Calu3 (cell line): ENCODE results near the gene GCSAML. TPM values are rescaled to one million over a fixed set of nuclear protein-coding genes. Genes with fewer than 3 reads are reported as not detected.

Source experiments
- BruUV-seq: library from RNA; stranded (reverse); fragments of 400-500 nt; replicated peaks from 2 replicates; lab custom pipeline; 2021; lab: Mats Ljungman, UMichigan
- CTCF ChIA-PET: fragments of 300-600 bp; sonication (Branson Sonifier 250); formaldehyde crosslinking; loops from one replicate; lab custom pipeline; 2022; ENCODE audit warnings: antibody characterized with exemption; lab: Charles Lee
- DNase-seq: peaks from one replicate; pipeline ENCODE4 v3.0.0; 2022
- H3K27ac Mint-ChIP-seq: one replicate; pipeline ENCODE4 v1.8.0; 2022; ENCODE audit warnings: mixed read lengths; ENCODE audit not compliant: unreplicated experiment
- H3K27me3 Mint-ChIP-seq: one replicate; pipeline ENCODE4 v1.8.0; 2022; ENCODE audit warnings: mixed read lengths; ENCODE audit not compliant: unreplicated experiment
- H3K36me3 Mint-ChIP-seq: one replicate; pipeline ENCODE4 v1.8.0; 2022; ENCODE audit warnings: mild to moderate bottlenecking, moderate library complexity, mixed read lengths; ENCODE audit not compliant: insufficient read depth, unreplicated experiment
- H3K4me1 Mint-ChIP-seq: one replicate; pipeline ENCODE4 v1.8.0; 2022; ENCODE audit warnings: mild to moderate bottlenecking, low read depth, mixed read lengths; ENCODE audit not compliant: unreplicated experiment
- H3K4me3 Mint-ChIP-seq: one replicate; pipeline ENCODE4 v1.8.0; 2022; ENCODE audit warnings: mild to moderate bottlenecking, low read depth, moderate library complexity, mixed read lengths; ENCODE audit not compliant: unreplicated experiment
- H3K9me3 Mint-ChIP-seq: one replicate; pipeline ENCODE4 v1.8.0; 2022; ENCODE audit warnings: low read depth, mixed read lengths; ENCODE audit not compliant: unreplicated experiment
- CTCF ChIP-seq: fragments of 200-600 bp; IDR thresholded peaks from one replicate; pipeline ENCODE4 v1.8.0; 2022; ENCODE audit warnings: antibody characterized with exemption; ENCODE audit not compliant: unreplicated experiment
- intact Hi-C: fragments of 100-400 bp; cut with micrococcal nuclease; formaldehyde crosslinking; loops from one replicate; pipeline ENCODE4 v1.10.0; 2022; ENCODE audit not compliant: unreplicated experiment
- total RNA-seq: library from RNA; stranded (reverse); gene quantifications from 2 replicates; pipeline ENCODE4 v1.2.3, GENCODE V29; 2022

The GCSAML gene
- total RNA-seq, 1 experiment from 2014 or later, result not detected

GRCh38 chr1:247578946-247579460 is 30.1 kb downstream of the GCSAML start:
- no peak overlapping the region for H3K4me3 Mint-ChIP-seq
- intact Hi-C loops, result no loop called here
- no peaks in the 10 kb centered on the region for H3K27me3 Mint-ChIP-seq
- H3K27ac Mint-ChIP-seq, result no peak overlapping the region
- no peaks in the 10 kb centered on the region for H3K36me3 Mint-ChIP-seq
- BruUV-seq, result no TSS peak
- DNase-seq, result no peak
- CTCF ChIA-PET, result no interaction called here
- H3K9me3 Mint-ChIP-seq, result peaks cover 23% of the 10 kb centered on the region
- no peak for TF ChIP-seq CTCF
- H3K4me1 Mint-ChIP-seq, result no peaks in the 10 kb centered on the region

- intact Hi-C loops, result no loop called here
- Mint-ChIP-seq H3K4me3 (no peak within 1 kb of the TSS), H3K27ac (no peak within 1 kb of the TSS), H3K9me3 (peaks cover 22% of the 10 kb centered on the region), H3K4me1 (no peaks in the 10 kb centered on the region), H3K27me3 (no peaks in the 10 kb centered on the region), H3K36me3 (no peaks in the 10 kb centered on the region)
- CTCF ChIA-PET, result interaction anchor here (0.5 kb wide), 1 partner anchor 168 kb away, joined by 3 read pairs; no protein-coding TSS in a partner anchor
- TF ChIP-seq CTCF, result no peak
- BruUV-seq, result no TSS peak
- no peak for DNase-seq
These were observed 39.1 kb downstream of the GCSAML start, which contains the start of gene OR2G2 for GRCh38 chr1:247588060-247588459. Gene OR2G2, plus strand, starts transcription at chr1:247588360. Its CDS starts 0 bp downstream, at chr1:247588360.

DNA sequence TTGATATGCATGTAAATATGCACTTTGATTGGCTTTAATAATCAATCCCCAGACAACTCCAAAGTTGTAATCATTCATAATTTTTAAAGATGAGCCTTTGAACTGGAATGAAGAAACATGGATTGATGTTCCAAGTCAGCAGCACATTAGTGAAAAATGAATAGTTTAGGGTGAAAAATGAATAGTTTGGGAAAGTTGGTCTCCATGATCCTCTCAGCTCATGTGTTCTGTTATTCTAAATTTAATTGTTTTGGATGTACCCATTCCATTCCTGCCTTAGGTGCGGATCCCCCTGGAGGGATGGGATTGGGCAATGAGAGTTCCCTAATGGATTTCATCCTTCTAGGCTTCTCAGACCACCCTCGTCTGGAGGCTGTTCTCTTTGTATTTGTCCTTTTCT is 56.4 kb downstream of the GCSAML start, which contains the start of gene OR2G3:
OR2G3 (plus strand) TSS at position 301 of the 400 bp plus-strand sequence; CDS start at position 301, 0 bp downstream.
- TF ChIP-seq CTCF, result no peak
- no peak for DNase-seq
- Mint-ChIP-seq H3K36me3 (no peaks in the 10 kb centered on the region), H3K27me3 (no peaks in the 10 kb centered on the region), H3K4me3 (no peak within 1 kb of the TSS), H3K27ac (no peak within 1 kb of the TSS), H3K9me3 (peaks cover 33% of the 10 kb centered on the region), H3K4me1 (no peaks in the 10 kb centered on the region)
- intact Hi-C loops, result no loop called here
- BruUV-seq, result no TSS peak
- CTCF ChIA-PET, result no interaction called here

- H3K4me1 Mint-ChIP-seq, result no peaks in the 10 kb centered on the region
- no peak overlapping the region for H3K27ac Mint-ChIP-seq
- H3K27me3 Mint-ChIP-seq, result no peaks in the 10 kb centered on the region
- intact Hi-C loops, result no loop called here
- DNase-seq, result no peak
- no peak for TF ChIP-seq CTCF
- no TSS peak for BruUV-seq
- H3K4me3 Mint-ChIP-seq, result no peak overlapping the region
- H3K36me3 Mint-ChIP-seq, result no peaks in the 10 kb centered on the region
- H3K9me3 Mint-ChIP-seq, result peaks cover 24% of the 10 kb centered on the region
- CTCF ChIA-PET, result no interaction called here
These were observed 64.5 kb downstream of the GCSAML start for GRCh38 chr1:247613405-247613804.
